ENCODE results near the gene MYO1B. TPM values are rescaled to one million over a fixed set of nuclear protein-coding genes. Genes with fewer than 3 reads are reported as not detected.

MYO1B gene
- polyA plus RNA-seq, 1 donor from 2014 or later = 72.2 TPM

DNA sequence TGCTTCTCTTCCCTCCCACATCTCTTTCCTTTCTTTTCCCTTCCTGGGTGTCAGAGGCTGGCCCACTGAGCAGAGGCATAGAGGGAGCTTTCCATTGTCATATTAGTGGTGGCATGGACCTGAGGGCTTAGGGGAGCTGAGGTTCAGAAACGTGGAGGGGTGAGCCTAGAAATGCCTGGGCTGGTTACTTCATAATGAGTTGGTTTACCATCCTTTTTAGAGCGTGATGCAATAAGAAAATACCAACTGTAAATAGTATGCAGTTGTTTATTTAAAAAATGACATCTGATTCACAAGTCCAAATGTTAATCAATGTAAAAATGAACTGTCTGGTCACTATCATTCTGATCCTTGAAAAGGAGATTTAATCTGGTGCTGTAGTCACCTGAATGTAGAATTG, 46.3 kb downstream of the MYO1B start:
- peaks cover 24% of the 10 kb centered on the region for H3K79me2 ChIP-seq (replicated peaks; ENCODE audit: insufficient read depth, low read length)
- no peaks in the 10 kb centered on the region for H3K27me3 ChIP-seq (ENCODE audit: insufficient read depth, low read depth, low read length)
- H3K9ac ChIP-seq (ENCODE audit: low read length) = no peak overlapping the region
- no peaks in the 10 kb centered on the region for H3K36me3 ChIP-seq (ENCODE audit: insufficient read depth, low read length)
- no peak overlapping the region for H2AFZ ChIP-seq (ENCODE audit: low read depth, low read length)
- no peaks in the 10 kb centered on the region for H4K20me1 ChIP-seq (ENCODE audit: insufficient read depth)
- no peaks in the 10 kb centered on the region for H3K9me2 ChIP-seq (ENCODE audit: insufficient read depth, low read length)
- H3K4me2 ChIP-seq (ENCODE audit: low read length) = no peak overlapping the region
- no peaks in the 10 kb centered on the region for H3K9me3 ChIP-seq (ENCODE audit: low read length)
- no peak overlapping the region for H3K27ac ChIP-seq (ENCODE audit: low read length)
- TF ChIP-seq POLR2AphosphoS5 (IDR thresholded peaks at IDR 0.05) (no peak), MXI1 (conservative IDR thresholded peaks at IDR 0.05; ENCODE audit: poor library complexity, severe bottlenecking) (no peak), TAF1 (IDR thresholded peaks at IDR 0.05; ENCODE audit: low read depth) (no peak), SMC3 (conservative IDR thresholded peaks at IDR 0.05; ENCODE audit: poor library complexity) (no peak), RAD21 (conservative IDR thresholded peaks at IDR 0.05) (no peak), EP300 (conservative IDR thresholded peaks at IDR 0.05; ENCODE audit: poor library complexity, severe bottlenecking) (no peak)
- TF ChIP-seq, protein P1, sequence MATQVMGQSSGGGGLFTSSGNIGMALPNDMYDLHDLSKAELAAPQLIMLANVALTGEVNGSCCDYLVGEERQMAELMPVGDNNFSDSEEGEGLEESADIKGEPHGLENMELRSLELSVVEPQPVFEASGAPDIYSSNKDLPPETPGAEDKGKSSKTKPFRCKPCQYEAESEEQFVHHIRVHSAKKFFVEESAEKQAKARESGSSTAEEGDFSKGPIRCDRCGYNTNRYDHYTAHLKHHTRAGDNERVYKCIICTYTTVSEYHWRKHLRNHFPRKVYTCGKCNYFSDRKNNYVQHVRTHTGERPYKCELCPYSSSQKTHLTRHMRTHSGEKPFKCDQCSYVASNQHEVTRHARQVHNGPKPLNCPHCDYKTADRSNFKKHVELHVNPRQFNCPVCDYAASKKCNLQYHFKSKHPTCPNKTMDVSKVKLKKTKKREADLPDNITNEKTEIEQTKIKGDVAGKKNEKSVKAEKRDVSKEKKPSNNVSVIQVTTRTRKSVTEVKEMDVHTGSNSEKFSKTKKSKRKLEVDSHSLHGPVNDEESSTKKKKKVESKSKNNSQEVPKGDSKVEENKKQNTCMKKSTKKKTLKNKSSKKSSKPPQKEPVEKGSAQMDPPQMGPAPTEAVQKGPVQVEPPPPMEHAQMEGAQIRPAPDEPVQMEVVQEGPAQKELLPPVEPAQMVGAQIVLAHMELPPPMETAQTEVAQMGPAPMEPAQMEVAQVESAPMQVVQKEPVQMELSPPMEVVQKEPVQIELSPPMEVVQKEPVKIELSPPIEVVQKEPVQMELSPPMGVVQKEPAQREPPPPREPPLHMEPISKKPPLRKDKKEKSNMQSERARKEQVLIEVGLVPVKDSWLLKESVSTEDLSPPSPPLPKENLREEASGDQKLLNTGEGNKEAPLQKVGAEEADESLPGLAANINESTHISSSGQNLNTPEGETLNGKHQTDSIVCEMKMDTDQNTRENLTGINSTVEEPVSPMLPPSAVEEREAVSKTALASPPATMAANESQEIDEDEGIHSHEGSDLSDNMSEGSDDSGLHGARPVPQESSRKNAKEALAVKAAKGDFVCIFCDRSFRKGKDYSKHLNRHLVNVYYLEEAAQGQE (IDR thresholded peaks at IDR 0.05; ENCODE audit: borderline replicate concordance) = no peak
- TF ChIP-seq, protein P2, sequence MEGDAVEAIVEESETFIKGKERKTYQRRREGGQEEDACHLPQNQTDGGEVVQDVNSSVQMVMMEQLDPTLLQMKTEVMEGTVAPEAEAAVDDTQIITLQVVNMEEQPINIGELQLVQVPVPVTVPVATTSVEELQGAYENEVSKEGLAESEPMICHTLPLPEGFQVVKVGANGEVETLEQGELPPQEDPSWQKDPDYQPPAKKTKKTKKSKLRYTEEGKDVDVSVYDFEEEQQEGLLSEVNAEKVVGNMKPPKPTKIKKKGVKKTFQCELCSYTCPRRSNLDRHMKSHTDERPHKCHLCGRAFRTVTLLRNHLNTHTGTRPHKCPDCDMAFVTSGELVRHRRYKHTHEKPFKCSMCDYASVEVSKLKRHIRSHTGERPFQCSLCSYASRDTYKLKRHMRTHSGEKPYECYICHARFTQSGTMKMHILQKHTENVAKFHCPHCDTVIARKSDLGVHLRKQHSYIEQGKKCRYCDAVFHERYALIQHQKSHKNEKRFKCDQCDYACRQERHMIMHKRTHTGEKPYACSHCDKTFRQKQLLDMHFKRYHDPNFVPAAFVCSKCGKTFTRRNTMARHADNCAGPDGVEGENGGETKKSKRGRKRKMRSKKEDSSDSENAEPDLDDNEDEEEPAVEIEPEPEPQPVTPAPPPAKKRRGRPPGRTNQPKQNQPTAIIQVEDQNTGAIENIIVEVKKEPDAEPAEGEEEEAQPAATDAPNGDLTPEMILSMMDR (IDR thresholded peaks at IDR 0.05; ENCODE audit: poor library complexity, severe bottlenecking) = no peak
- H3K4me3 ChIP-seq (ENCODE audit: low read length) = no peak overlapping the region
- no peaks in the 10 kb centered on the region for H3F3A ChIP-seq (ENCODE audit: insufficient read depth, low read length, poor library complexity, severe bottlenecking)

DNA sequence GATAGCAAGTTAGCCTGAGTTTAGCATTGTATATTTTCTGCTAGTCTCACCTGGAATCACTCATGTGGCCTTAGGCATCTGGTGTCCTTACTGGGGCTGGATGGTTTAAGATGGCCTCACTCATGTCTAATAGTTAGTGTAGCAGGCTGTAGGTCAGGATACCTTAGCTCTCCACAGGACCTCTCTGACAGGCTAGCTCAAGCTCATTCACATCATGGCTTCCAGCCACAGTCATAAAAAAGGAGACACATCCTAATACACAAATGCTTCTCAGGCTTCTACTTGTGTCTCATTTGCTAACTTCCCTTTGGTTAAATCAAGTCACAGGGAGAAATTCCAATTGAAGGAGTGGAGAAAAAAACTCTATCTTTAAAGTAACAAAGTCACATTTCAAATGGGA, 47.7 kb downstream of the MYO1B start:
- no peak overlapping the region for H2AFZ ChIP-seq (ENCODE audit: low read depth, low read length)
- H3F3A ChIP-seq (ENCODE audit: insufficient read depth, low read length, poor library complexity, severe bottlenecking) = no peaks in the 10 kb centered on the region
- H3K27ac ChIP-seq (ENCODE audit: low read length) = no peak overlapping the region
- no peaks in the 10 kb centered on the region for H3K9me3 ChIP-seq (ENCODE audit: low read length)
- H3K79me2 ChIP-seq (replicated peaks; ENCODE audit: insufficient read depth, low read length) = peaks cover 15% of the 10 kb centered on the region
- no peaks in the 10 kb centered on the region for H3K36me3 ChIP-seq (ENCODE audit: insufficient read depth, low read length)
- TF ChIP-seq SMC3 (conservative IDR thresholded peaks at IDR 0.05; ENCODE audit: poor library complexity) = no peak
- H3K4me2 ChIP-seq (ENCODE audit: low read length) = no peak overlapping the region
- no peak overlapping the region for H3K4me3 ChIP-seq (ENCODE audit: low read length)
- no peaks in the 10 kb centered on the region for H4K20me1 ChIP-seq (ENCODE audit: insufficient read depth)
- H3K27me3 ChIP-seq (ENCODE audit: insufficient read depth, low read depth, low read length) = no peaks in the 10 kb centered on the region
- no peaks in the 10 kb centered on the region for H3K9me2 ChIP-seq (ENCODE audit: insufficient read depth, low read length)
- H3K9ac ChIP-seq (ENCODE audit: low read length) = no peak overlapping the region

DNA sequence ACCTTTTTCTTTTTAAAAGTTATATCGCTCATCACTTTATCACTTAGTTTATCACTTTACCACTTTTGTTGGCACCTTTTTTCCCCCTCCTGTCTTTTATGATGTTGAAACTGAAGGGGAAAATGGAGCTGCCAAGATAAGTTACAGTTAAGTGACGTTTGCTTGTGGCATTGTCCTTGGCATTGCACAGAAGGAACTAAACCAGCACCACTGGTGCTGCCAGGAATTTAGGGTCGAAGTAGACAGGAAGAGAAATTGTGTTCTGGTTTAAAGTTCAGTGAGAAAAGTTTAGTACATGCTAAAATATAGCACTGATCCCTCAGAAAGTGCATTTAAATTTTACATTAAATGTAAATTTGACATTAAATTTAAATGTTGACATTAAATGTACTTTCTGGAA, 49.9 kb downstream of the MYO1B start:
- no peaks in the 10 kb centered on the region for H3K27me3 ChIP-seq (ENCODE audit: insufficient read depth, low read depth, low read length)
- no peaks in the 10 kb centered on the region for H3K9me3 ChIP-seq (ENCODE audit: low read length)
- H4K20me1 ChIP-seq (ENCODE audit: insufficient read depth) = no peaks in the 10 kb centered on the region
- H3K9me2 ChIP-seq (ENCODE audit: insufficient read depth, low read length) = no peaks in the 10 kb centered on the region
- H3K4me3 ChIP-seq (ENCODE audit: low read length) = no peak overlapping the region
- no peak overlapping the region for H3K9ac ChIP-seq (ENCODE audit: low read length)
- no peaks in the 10 kb centered on the region for H3K36me3 ChIP-seq (ENCODE audit: insufficient read depth, low read length)
- no peak overlapping the region for H3K4me2 ChIP-seq (ENCODE audit: low read length)
- no peak overlapping the region for H2AFZ ChIP-seq (ENCODE audit: low read depth, low read length)
- peaks cover 9% of the 10 kb centered on the region for H3K79me2 ChIP-seq (replicated peaks; ENCODE audit: insufficient read depth, low read length)
- TF ChIP-seq MXI1 (conservative IDR thresholded peaks at IDR 0.05; ENCODE audit: poor library complexity, severe bottlenecking) = no peak
- TF ChIP-seq RAD21 (conservative IDR thresholded peaks at IDR 0.05) = no peak
- TF ChIP-seq, protein P1 (IDR thresholded peaks at IDR 0.05; ENCODE audit: borderline replicate concordance) = no peak
- no peak for TF ChIP-seq TAF1 (IDR thresholded peaks at IDR 0.05; ENCODE audit: low read depth)
- TF ChIP-seq EZH2 (IDR thresholded peaks at IDR 0.05; ENCODE audit: borderline replicate concordance, insufficient read depth, low read length, poor library complexity, severe bottlenecking) = no peak
- no peak for TF ChIP-seq EP300 (conservative IDR thresholded peaks at IDR 0.05; ENCODE audit: poor library complexity, severe bottlenecking)
- no peak overlapping the region for H3K27ac ChIP-seq (ENCODE audit: low read length)
- no peaks in the 10 kb centered on the region for H3F3A ChIP-seq (ENCODE audit: insufficient read depth, low read length, poor library complexity, severe bottlenecking)
